GM21825 (cell line): ENCODE results near the gene C9orf152.
"Not testable (repeated sequence)": the region's sequence is repeated elsewhere in the genome, so short reads cannot be mapped to it uniquely, and the experiment has no call there.

ENCODE experiments used
- ATAC-seq: cut with Tn5 transposase; IDR thresholded peaks from one replicate; pipeline ENCODE4 v1.9.1; 2021; ENCODE audit warnings: mild to moderate bottlenecking, moderate library complexity; ENCODE audit not compliant: unreplicated experiment

Gene C9orf152, protein sequence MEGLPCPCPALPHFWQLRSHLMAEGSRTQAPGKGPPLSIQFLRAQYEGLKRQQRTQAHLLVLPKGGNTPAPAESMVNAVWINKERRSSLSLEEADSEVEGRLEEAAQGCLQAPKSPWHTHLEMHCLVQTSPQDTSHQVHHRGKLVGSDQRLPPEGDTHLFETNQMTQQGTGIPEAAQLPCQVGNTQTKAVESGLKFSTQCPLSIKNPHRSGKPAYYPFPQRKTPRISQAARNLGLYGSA

DNA sequence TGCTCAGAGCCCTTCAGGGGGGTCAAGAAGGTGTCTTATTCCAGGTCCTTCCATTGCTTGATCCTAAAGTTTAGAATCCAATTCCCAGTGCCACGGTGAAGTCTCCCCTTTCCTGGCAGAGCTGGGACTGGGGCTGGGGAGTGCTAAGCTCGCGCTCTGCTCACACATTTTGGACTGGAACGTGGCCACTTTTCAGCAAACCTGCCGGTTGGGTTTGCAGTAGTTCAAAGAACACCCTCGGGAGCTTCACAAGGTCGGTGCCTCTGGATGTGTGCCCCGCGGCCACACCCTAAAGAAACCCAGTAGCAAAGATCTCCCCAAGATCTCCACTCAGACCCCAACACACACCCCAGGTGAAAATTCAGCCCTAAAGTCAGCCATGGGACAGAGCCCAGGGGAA is at the start of gene C9orf152:
TSS of gene C9orf152 (minus strand) at position 129 of the 400 bp plus-strand sequence. CDS start 580 bp downstream, outside the sequence.
- no peak for ATAC-seq

DNA sequence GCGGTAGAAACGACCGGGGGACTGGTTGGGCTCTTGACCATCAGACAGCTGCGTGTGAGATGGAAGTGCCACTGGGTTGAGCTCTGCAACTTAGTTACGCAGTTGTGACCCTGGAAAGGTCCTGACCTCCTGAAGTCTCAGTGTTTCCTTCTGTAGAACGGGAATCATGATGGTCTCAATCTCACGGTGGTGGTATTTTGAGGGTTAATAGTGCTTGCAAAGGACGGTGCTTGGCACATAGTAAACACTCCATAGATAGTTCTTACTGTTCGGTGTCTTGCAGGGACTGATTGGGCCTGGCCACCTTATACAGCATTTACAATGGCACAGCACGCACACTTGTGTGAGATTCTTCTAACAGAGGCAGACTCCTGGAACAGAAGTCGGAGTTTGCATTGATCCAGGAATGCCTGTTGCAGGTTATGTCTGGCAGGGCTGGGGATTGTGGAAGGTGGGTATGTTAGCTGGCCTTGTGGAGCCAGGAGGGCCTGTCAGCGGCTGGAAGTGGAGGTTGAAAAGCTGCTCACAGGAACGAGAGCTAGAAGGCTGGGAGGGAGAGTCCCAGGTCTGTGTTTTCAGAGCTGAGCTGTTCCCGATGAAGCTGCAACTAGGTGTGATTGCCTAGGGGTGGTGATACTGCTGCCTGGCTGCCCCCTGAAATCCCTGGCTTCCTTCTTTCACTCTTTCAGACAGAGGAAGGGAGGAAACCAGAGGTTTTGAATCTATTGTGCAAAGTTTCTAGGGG is 49.3 kb upstream of the C9orf152 start:
- ATAC-seq: no peak

DNA sequence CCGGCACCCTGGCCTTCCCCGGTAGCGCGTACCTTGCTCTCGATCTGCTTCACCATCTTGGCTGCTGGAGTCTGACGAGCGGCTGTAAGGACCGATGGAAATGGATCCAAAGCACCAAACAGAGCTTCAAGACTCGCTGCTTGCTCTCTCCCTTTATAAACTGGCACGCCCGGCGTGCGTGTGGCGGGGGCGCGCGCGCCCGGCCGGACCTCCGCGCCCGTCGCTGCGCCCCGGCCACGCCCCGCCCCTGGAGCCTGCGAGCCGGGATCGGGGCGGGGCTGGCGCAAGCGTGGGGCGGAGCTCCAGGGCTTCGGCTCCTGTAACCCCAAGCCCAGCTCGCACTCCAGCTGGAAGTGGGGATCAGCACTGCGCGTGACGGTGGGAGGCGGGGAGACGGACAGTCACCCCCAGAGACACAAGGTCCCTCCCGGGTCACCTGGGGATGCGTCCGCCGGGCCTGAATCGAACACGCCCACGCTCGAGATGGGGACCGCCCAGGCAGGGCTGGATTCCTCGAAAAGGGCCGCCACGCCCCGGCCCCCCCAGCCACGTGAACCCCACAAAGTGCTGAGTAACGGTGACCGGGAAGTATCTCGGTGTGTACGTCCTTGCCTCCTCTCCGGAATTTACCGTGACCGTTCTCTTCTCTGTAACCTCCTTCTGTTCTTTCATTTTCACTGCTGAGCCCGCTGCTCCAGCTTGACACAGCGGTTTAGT is 48.6 kb upstream of the C9orf152 start, which contains the start of gene TXN:
TSS of gene TXN (minus strand) at position 128 of the 717 bp plus-strand sequence. CDS start at position 56, 72 bp downstream.
- peak; percentile 63 for ATAC-seq

DNA sequence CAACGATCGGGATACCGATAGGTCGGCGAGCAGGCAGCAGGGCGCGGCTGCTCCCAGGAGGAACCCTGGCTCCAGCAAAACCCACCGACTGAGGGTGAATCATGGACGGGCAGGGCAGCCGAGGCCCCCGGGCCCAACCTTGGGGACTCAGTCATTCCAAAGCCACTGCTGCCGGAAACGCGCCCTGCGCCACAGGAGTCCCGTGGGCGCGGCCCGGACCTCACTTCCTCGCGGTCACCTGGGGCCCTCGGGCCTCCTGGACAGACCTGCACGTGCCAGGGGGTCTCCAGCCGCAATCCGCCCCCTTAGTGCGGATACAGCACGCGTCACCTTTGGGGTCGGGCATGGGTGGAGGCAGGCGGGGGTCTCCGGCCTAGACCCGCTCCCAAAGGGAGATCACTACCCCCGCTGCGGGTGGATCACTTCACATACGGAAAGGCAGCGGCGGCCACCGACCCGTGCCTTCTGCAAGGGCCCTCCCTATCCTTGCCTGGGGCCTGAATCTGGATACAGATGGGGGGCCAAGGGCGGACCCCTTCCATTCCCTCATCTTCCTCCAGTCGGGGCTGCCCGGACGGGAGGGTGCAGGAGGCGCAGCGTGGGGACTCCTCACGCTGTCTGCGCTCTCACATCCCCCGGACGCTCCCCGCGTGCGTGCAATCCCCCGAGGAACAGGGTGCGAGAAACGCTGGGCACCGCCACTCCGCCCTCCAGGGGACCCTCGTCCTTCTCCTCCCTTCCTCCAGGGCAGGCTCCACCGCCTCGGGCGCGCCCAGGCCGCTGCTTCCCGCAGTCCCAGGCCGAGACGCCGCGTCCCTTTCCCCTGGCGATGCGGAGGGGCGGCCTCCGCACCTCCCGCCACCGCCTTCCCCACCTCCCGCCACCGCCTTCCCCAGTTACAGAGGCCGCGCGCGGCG is 47.8 kb upstream of the C9orf152 start:
- ATAC-seq: peak; percentile 22

DNA sequence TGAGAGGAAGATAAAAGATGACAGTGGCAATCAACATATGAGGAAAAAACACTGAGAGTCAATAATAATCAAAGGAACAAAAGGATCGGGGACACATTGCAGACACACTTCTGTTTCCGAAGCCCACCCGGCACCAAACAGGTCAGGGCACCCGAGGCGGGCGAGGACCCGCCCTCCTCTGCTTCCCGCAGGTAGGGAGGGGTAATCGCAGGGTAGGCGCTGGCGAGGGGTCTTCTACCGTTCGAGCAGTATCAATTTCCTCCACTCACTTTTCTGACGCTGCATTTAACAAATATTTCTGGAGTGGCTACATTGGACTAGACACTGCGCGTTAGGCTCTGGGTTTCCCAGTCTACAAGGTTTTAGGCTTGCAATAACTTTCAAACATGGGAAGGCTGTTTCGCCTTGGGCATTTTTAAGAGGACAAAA is 47.1 kb upstream of the C9orf152 start:
- no peak for ATAC-seq

DNA sequence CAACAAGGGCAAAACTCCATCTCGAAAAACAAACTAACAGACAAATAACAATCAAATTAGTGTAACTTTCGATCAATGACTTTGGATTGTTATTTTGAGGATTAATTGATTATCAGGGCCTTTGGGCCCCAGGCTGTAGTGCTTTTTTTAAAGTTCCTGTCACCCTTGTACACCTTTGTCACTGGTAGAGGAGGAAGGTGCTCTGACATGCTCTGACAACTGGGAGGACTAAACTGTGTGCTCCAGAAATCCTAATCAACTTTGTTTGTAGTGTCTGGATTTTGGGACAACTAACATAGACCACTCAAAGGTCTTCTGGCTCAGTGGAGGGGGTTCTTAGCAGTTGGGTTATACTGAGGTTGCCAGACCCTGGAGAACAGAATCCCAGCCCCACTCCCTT is 46.5 kb upstream of the C9orf152 start:
- ATAC-seq: no peak

DNA sequence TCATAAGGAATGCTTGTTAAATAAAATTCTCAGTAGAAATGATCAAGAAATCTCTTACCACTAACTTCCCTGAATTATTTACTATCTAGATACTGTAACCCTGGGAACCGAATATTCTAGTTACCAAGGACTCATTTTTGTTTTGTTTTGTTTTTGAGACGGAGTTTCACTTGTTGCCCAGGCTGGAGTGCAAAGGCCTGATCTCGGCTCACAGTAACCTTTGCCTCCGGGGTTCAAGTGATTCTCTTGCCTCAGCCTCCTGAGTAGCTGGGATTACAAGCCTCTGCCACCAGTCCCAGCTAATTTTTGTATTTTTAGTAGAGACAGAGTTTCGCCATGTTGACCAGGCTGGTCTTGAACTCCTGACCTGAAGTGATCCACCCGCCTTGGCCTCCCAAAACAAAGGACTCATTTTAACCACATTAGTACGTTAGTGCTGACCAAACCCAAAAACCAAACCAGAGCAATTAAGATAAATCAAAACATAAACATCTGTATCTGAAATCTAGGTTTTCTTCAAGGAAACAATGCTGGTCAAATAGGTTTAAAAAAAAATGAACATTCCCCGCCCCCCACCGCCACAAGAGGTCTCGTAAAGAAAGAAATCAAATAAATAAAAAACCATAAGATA is 44.7 kb upstream of the C9orf152 start:
- ATAC-seq: no peak

DNA sequence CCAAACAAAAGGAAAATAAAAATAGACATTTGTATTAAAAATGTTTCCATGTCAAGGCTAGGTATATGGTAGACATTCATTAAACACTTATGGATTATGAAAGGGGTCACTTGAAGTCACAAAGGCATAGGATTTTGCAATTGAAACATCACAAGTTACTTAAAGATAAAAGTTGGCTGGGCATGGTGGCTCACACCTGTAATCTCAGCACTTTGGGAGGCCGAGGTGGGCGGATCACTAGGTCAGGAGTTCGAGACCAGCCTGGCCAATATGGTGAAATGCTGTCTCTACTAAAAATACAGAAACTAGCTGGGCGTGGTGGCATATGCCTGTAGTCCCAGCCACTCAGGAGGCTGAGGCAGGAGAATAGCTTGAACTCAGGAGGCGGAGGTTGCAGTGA is 43.8 kb upstream of the C9orf152 start:
- not testable (repeated sequence) for ATAC-seq

DNA sequence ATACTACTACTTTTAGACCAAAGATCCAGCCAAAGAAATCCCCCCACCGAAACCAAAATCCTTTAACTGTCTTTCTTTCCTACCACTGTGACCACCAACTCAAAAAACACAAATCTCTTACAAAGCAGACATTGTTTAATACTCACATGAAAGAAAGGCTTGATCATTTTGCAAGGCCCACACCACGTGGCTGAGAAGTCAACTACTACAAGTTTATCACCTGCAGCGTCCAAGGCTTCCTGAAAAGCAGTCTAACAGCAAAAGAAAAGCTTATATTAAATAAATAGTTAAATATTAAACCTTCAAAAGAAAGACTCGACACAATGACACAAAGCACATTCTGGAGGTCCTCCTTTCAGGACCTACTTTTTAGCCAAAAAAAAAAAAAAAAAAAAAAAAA is 43.3 kb upstream of the C9orf152 start:
- no peak for ATAC-seq

DNA sequence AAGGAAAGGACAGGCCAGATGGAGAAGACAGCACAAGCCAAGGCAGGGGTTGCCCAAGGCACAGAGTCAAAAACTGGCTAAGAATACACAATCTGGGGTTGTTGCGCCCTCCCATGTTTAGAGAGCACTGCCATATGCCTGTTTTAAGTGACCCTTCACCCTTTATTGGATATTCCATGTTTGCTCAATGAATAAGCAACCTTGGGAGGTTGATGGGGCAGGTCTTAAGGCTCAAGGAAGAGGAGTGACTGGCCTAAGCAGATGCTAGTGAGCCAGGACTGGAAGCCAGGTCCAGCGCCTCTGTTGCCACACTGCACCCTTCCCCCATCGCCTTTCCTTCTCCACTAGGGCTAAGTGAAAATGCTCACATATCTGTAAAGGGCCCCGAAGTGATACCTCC is 41.6 kb upstream of the C9orf152 start:
- ATAC-seq: no peak

DNA sequence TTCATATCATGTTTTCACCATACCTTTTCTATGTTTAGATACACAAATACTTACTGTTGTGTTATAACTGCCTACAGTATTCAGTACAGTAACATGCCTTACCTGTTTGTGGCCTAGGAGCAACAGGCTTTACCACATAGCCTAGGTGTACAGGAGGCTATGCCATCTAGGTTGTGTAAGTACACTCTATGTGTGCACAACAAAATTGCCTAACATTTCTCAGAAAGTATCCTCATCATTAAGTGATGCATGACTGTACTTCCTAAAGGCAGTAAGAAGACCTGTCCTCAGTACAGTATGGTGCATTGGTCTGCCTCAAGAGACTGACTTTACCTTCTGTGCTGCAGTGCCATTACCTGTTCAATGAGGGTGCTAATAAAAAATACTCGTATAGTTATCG is 40.4 kb upstream of the C9orf152 start:
- ATAC-seq: no peak

DNA sequence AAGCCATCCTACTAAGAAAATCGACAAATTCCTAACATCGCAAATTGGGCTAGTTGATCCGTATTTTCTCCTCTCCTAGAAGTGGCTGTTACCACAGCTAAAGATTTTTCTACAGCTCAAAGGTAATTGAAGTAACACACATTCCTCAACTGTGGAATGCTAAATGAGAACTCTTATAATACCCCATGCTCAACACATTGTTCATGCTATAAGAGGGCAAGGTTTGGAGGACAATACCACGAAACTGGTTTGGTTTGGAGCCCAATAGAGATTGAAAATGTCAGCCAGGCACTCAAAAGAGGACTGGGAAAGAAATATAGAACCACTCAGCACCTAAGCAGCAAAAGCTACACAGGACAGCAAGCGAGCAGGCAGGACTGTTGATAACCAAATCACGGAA is 38.3 kb upstream of the C9orf152 start:
- ATAC-seq: no peak

DNA sequence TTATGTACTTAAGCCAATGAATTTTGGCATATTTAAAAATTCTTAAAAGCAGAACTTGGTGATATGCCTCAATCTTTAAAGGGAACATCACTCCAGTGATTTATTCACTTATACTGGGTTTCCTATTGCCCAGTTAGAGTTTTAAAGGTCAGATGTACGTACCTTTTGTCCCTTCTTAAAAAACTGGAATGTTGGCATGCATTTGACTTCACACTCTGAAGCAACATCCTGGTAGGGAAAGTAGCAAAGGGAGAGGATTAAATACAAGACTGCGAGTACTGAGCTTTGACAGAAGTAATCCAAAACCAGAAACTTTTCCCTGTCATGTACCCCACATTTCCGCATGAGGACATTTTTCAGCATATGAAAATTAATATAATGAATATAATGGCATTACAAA is 36.7 kb upstream of the C9orf152 start:
- ATAC-seq: no peak

DNA sequence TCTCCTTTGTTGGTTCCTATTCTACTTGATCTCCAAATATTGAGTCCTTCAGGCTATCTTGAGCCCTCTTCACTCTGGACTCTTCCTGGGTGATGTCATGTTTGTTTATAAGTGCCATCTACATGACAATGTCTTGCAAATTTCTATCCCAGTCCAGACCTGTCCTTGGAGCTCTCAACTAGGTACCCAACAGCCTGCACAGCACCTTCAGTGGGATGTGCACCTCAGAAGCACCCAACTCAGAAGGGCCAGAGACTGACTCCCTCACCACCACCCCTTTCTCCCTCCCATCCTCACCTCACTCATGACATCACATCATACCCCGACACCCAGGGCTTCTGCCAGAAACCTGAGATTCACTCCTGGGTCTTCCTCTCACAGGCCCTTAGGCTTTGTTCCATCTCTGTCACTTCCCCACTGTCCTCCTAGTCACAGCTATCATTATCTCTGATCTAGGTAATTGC is 33.9 kb upstream of the C9orf152 start:
- no peak for ATAC-seq

DNA sequence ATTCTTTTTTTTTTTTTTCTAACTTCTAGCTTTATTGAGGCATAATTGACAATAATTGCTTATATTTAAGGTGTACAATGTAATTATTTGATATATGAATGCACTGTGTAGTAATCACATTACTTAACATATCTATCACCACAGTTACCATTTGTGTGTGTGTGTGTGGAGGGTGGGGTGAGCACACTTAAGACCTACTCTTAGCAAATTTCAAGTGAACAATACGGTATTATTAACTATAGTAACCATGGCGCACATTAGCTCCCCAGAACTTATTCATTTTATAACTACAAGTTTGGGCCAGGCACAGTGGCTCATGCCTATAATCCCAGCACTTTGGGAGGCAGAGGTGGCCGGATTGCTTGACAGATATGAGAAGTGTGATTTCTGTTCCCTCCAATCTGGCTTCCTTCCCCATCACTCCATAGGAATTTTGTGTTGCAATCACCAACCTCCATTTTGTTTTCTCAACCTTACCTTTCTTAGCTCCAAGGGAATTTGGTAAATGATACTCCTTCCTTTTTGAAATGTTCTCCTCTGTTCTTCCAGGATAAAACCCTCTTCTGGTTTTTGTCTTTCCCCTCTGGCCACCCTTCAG is 33.4 kb upstream of the C9orf152 start:
- ATAC-seq: no peak

DNA sequence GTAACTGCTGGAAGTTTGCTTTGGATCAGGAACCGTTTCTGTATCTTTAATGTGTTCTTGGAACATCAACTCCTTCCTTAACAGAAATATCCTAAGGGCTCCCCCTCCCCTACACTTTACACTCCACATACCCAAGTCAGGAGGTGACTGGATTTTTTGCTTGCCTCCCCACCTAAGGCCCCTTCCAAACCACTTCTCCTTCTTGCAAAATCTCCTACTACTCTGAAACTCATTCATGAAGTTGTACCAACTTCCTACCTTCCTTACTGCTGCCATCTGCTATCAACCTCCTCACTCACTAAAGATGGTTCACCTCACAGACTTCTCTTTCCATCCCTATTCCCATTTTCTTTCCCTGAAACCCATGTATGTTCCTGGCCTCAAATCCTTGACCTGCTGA is 32.2 kb upstream of the C9orf152 start:
- ATAC-seq: no peak

DNA sequence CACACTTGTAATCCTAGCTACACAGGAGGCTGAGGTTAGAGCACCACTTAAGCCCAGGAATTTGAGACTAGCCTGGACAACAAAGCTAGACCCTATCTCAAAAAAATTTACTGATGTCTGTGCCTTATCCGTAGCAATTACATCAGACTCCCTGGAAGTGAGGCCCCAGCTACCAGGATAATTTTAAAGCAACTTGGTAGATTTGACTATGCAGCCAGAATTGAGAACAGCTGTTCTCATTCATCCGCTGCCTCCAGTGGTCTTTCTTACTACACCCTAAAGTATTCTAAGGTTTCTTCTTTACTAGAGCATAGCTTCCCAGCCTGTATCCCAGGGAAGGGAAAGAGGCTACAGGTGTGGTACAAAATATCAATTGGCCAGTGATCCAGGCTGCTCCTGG is 20.4 kb upstream of the C9orf152 start:
- no peak for ATAC-seq

DNA sequence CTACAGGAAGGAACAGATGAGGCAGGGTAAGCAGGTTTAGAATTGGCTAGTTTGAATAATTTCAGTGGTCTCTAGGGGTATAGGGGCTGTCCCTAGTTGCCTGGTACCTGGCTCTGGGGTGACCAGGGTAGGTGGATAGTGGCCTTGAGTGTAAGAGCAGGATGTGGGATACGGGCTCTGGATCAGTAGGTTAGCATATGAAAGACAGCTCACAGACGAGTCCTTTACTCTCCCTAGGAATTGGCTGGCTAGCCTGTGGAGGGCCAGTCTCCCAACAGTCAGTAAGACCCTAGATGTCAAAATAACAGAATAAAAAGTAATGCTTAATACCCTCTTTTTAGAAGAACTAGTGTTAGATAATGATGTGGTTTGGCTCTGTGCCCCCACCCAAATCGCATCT is 16.6 kb upstream of the C9orf152 start:
- no peak for ATAC-seq

DNA sequence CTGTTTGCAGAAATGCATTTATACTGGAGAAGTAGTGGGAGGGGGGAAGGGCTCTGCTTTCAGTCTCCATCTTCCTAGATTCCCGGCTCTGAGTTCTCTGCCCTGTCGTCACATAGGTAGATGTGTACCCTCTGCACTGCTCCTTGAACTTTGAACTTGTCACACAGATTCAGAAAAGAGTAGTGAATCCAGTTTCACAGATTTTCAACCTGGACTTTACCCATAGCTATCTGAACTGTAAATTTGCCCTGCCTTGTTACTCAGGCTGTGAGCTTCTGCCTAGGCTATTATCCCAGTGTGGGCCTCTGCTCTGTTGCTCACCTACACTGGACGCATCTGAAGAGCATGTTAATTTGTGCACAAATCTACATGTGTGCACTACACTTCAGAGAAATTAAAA is 12.8 kb upstream of the C9orf152 start:
- ATAC-seq: no peak

DNA sequence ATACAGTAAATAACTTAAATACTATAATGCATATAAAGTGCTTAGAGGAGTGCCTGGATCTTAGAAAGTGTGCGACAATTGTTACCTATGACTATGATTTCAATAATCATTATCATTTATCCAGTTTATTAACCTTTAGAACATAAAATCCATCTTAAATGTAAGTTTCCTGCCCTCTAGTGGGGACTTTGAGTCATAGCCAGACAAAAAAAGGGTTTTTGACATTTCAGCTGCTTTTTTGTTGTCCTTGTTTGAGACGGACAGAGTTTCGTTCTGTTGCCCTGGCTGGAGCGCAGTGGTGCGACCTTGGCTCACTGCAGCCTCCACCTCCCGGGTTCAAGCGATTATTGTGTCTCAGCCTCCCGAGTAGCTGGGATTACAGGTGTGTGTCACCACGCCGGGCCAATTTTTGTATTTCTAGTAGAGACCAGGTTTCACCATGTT is 9.7 kb upstream of the C9orf152 start:
- ATAC-seq: no peak
